Vagina (tissue), 2 donors: ENCODE data around the gene PGA4.
"Not testable (repeated sequence)": the region's sequence is repeated elsewhere in the genome, so short reads cannot be mapped to it uniquely, and the experiment has no call there.

ENCODE experiments used
- CTCF ChIP-seq, 3 experiments: fragments of 450-650 bp in 2 of 3; fragments of 200-600 bp in 1 of 3; sonication (generic) in 1 of 3; IDR thresholded peaks; one replicate each; pipeline ENCODE4 v1.5.1; 2017 to 2019; ENCODE audit warnings: antibody characterized with exemption in 3 of 3, mild to moderate bottlenecking in 2 of 3, moderate library complexity in 2 of 3
- POLR2A ChIP-seq, 2 donors: fragments of 450-650 bp; IDR thresholded peaks; one replicate each; pipeline ENCODE4 v1.6.1; 2017; ENCODE audit warnings: antibody characterized with exemption in 2 of 2, mild to moderate bottlenecking in 2 of 2, moderate library complexity in 2 of 2
- POLR2AphosphoS5 ChIP-seq, 2 donors: sonication (generic); formaldehyde crosslinking; IDR thresholded peaks; one replicate each; pipeline ENCODE4 v1.9.0; 2017; ENCODE audit warnings: antibody characterized with exemption in 2 of 2, mild to moderate bottlenecking in 2 of 2, low read depth in 1 of 2; ENCODE audit not compliant: insufficient read depth in 1 of 2

DNA sequence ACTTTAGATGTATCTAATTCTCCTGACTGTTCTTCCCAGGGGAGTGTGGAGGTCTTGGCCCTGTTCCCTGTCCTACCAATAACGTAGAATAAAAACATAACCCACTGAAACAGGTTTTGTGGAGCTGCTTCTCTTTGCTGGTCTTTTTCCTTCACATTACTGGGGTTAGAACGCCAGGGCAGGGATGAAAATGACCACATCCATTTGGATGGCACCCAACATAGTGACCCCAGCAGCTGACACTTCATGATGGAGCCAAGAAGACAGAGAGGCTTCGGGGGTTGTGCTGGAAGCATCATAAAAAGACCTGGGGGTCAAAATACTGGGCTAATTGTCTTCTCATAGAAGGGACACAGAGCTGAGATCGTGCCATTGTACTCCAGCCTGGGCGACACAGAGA, 9.4 kb downstream of the PGA4 start:
- TF ChIP-seq CTCF (IDR thresholded peaks at IDR 0.05); POLR2A (IDR thresholded peaks at IDR 0.05); POLR2AphosphoS5 (IDR thresholded peaks at IDR 0.05; ENCODE audit: insufficient read depth in 1 of 2, low read depth in 1 of 2): not testable (repeated sequence)
